Effector memory CD4-positive, alpha-beta T cell (primary cell): Measurements from ENCODE around the gene TESK1.

ENCODE experiments used
- DNase-seq, 3 donors: peaks; one replicate each; pipeline ENCODE4 v3.0.0-alpha.2; 2020
- H3K27ac ChIP-seq: 2 replicates; pipeline ENCODE4 v1.7.0; 2013; ENCODE audit warnings: mild to moderate bottlenecking, low read length, moderate library complexity; ENCODE audit not compliant: insufficient read depth, poor library complexity, severe bottlenecking
- H3K27me3 ChIP-seq: replicated peaks from 2 replicates; pipeline ENCODE4 v1.7.0; 2013; ENCODE audit warnings: mild to moderate bottlenecking, low read length; ENCODE audit not compliant: insufficient read depth, control insufficient read depth, poor library complexity, severe bottlenecking
- H3K36me3 ChIP-seq: 2 replicates; pipeline ENCODE4 v1.7.0; 2013; ENCODE audit warnings: mild to moderate bottlenecking, low read length, moderate library complexity; ENCODE audit not compliant: control insufficient read depth, insufficient read depth
- H3K4me1 ChIP-seq: 2 replicates; pipeline ENCODE4 v1.7.0; 2013; ENCODE audit warnings: low read length, mild to moderate bottlenecking; ENCODE audit not compliant: control insufficient read depth, insufficient read depth, poor library complexity, severe bottlenecking
- H3K4me3 ChIP-seq: 2 replicates; pipeline ENCODE4 v1.7.0; 2013; ENCODE audit warnings: low read length, low read depth, mild to moderate bottlenecking; ENCODE audit not compliant: insufficient read depth, poor library complexity, severe bottlenecking
- H3K9me3 ChIP-seq: 2 replicates; pipeline ENCODE4 v1.7.0; 2013; ENCODE audit warnings: mild to moderate bottlenecking, low read length, moderate library complexity; ENCODE audit not compliant: control insufficient read depth

TESK1 gene

GRCh38 chr9:35656348-35656747 lies 51.3 kb downstream of the TESK1 start:
- Histone ChIP-seq H3K9me3 (no peaks in the 10 kb centered on the region), H3K27ac (peak overlapping the region; percentile 100), H3K4me3 (no peak overlapping the region), H3K27me3 (no peaks in the 10 kb centered on the region), H3K4me1 (peaks cover 30% of the 10 kb centered on the region), H3K36me3 (no peaks in the 10 kb centered on the region)
- no peak for DNase-seq

GRCh38 chr9:35656831-35657545 lies 51.9 kb downstream of the TESK1 start:
- Histone ChIP-seq H3K27me3 (no peaks in the 10 kb centered on the region), H3K9me3 (no peaks in the 10 kb centered on the region), H3K4me1 (peaks cover 29% of the 10 kb centered on the region), H3K27ac (peak overlapping the region; percentile 100), H3K36me3 (no peaks in the 10 kb centered on the region), H3K4me3 (peak overlapping the region; percentile 89)
- no peak for DNase-seq

GRCh38 chr9:35657546-35658136 lies 52.6 kb downstream of the TESK1 start, which contains the start of gene RMRP:
Gene RMRP (minus strand): TSS chr9:35658019.
- Histone ChIP-seq H3K4me1 (peaks cover 36% of the 10 kb centered on the region), H3K27ac (peak within 1 kb of the TSS; percentile 100)

GRCh38 chr9:35658137-35658967 lies 53.3 kb downstream of the TESK1 start, which contains the start of gene CCDC107:
Gene CCDC107 (plus strand): TSS chr9:35658292. CDS start chr9:35658380, 88 bp downstream.
- Histone ChIP-seq H3K4me3 (peak within 1 kb of the TSS; percentile 89), H3K36me3 (no peaks in the 10 kb centered on the region), H3K27ac (peak within 1 kb of the TSS; percentile 100), H3K4me1 (peaks cover 43% of the 10 kb centered on the region), H3K27me3 (no peaks in the 10 kb centered on the region), H3K9me3 (no peaks in the 10 kb centered on the region)
- peak; percentile 71 to 81 (median 79) for DNase-seq

More at GRCh38 chr9:35657546-35658136, 52.6 kb downstream of the TESK1 start, which contains the start of gene RMRP:
- peak; percentile 84 to 92 (median 87) for DNase-seq
- Histone ChIP-seq H3K9me3 (no peaks in the 10 kb centered on the region), H3K27me3 (no peaks in the 10 kb centered on the region), H3K4me3 (peak within 1 kb of the TSS; percentile 89), H3K36me3 (no peaks in the 10 kb centered on the region)

GRCh38 chr9:35658968-35659220 lies 53.8 kb downstream of the TESK1 start:
- Histone ChIP-seq H3K36me3 (no peaks in the 10 kb centered on the region), H3K27me3 (no peaks in the 10 kb centered on the region), H3K4me1 (peaks cover 46% of the 10 kb centered on the region), H3K27ac (peak overlapping the region; percentile 100), H3K4me3 (peak overlapping the region; percentile 89), H3K9me3 (no peaks in the 10 kb centered on the region)
- DNase-seq, result no peak

- Histone ChIP-seq H3K4me1 (peaks cover 50% of the 10 kb centered on the region), H3K9me3 (no peaks in the 10 kb centered on the region), H3K27ac (peak overlapping the region; percentile 100), H3K36me3 (no peaks in the 10 kb centered on the region), H3K27me3 (no peaks in the 10 kb centered on the region), H3K4me3 (peak overlapping the region; percentile 89)
- no peak for DNase-seq
Observed at GRCh38 chr9:35659340-35659739, 54.3 kb downstream of the TESK1 start.
